B cell (primary cell): ENCODE results near the gene CMC1.
A peak's percentile ranks its signal among the peaks of the same experiment; 100 is the strongest.

ENCODE experiments used
- CTCF ChIP-seq: fragments of 200-600 bp; IDR thresholded peaks from one replicate; pipeline ENCODE4 v1.8.0; 2022; ENCODE audit warnings: antibody characterized with exemption, mild to moderate bottlenecking
- EZH2 ChIP-seq: IDR thresholded peaks from 2 replicates; pipeline ENCODE4 v1.6.1; 2012; ENCODE audit warnings: borderline replicate concordance, low read depth, mild to moderate bottlenecking, moderate library complexity, low read length; ENCODE audit not compliant: insufficient read depth, poor library complexity, severe bottlenecking

- TF ChIP-seq CTCF: peak; percentile 77
- no peak for TF ChIP-seq EZH2
Observed at GRCh38 chr3:28317438-28318022, 76.1 kb downstream of the CMC1 start.
